Measurements from ENCODE around the gene PCAT7. TPM values are rescaled to one million over a fixed set of nuclear protein-coding genes. Genes with fewer than 3 reads are reported as not detected.

Gene PCAT7
- total and polyA plus RNA-seq, 2 experiments from 2014 or later, result 4.0 to 5.5 TPM

GRCh38 chr9:94526271-94526670 is 28.6 kb upstream of the PCAT7 start:
- no peaks in the 10 kb centered on the region for H3K36me3 ChIP-seq (ENCODE audit: insufficient read depth)
- H3K27me3 Mint-ChIP-seq (ENCODE audit: insufficient read depth, low read depth, poor library complexity), result no peaks in the 10 kb centered on the region
- H3K9me2 ChIP-seq (ENCODE audit: insufficient read depth), result no peaks in the 10 kb centered on the region
- ATAC-seq, result no peak
- no peak for DNase-seq (ENCODE audit: low spot score)
- H4K20me1 ChIP-seq (replicated peaks; ENCODE audit: insufficient read depth), result no peaks in the 10 kb centered on the region; the same call in 1 of the 2 replicates
- no peak overlapping the region for H2AFZ ChIP-seq
- H3K4me2 ChIP-seq, result no peak overlapping the region
- H3K79me2 ChIP-seq (replicated peaks; ENCODE audit: insufficient read depth), result no peaks in the 10 kb centered on the region
- no peaks in the 10 kb centered on the region for H3K36me3 Mint-ChIP-seq (ENCODE audit: low read depth)
- no peak overlapping the region for H3K27ac Mint-ChIP-seq
- no peak overlapping the region for H3K4me3 ChIP-seq
- H3K4me3 Mint-ChIP-seq, result no peak overlapping the region
- H3K27ac ChIP-seq (ENCODE audit: low read depth), result no peak overlapping the region
- no peaks in the 10 kb centered on the region for H3K4me1 ChIP-seq (ENCODE audit: insufficient read depth)
- no peaks in the 10 kb centered on the region for H3K27me3 ChIP-seq (ENCODE audit: insufficient read depth)
- no peaks in the 10 kb centered on the region; the same call in 2 of the 3 replicates for H3K9me3 Mint-ChIP-seq
- H3F3A ChIP-seq (replicated peaks; ENCODE audit: low read depth), result no peaks in the 10 kb centered on the region
- no peaks in the 10 kb centered on the region for H3K4me1 Mint-ChIP-seq
- TF ChIP-seq EZH2 (IDR thresholded peaks at IDR 0.05; ENCODE audit: low read depth, unreplicated experiment) (no peak), ETS1 (IDR thresholded peaks at IDR 0.05) (no peak), ZNF331 (CRISPR knock-in tag; IDR thresholded peaks at IDR 0.05; ENCODE audit: low read depth) (no peak), ZNF114 (CRISPR knock-in tag; IDR thresholded peaks at IDR 0.05) (no peak), NANOG (IDR thresholded peaks at IDR 0.05; ENCODE audit: borderline replicate concordance) (no peak), JUNB (IDR thresholded peaks at IDR 0.05; ENCODE audit: unreplicated experiment) (no peak), POLR2AphosphoS5 (IDR thresholded peaks at IDR 0.05; ENCODE audit: low read depth) (no peak), EZH2phosphoT487 (IDR thresholded peaks at IDR 0.05; ENCODE audit: unreplicated experiment) (no peak), CREB1 (CRISPR knock-in tag; IDR thresholded peaks at IDR 0.05; ENCODE audit: low read depth) (no peak), STAT1 (IDR thresholded peaks at IDR 0.05; ENCODE audit: unreplicated experiment) (no peak)
- TF ChIP-seq, protein P1, sequence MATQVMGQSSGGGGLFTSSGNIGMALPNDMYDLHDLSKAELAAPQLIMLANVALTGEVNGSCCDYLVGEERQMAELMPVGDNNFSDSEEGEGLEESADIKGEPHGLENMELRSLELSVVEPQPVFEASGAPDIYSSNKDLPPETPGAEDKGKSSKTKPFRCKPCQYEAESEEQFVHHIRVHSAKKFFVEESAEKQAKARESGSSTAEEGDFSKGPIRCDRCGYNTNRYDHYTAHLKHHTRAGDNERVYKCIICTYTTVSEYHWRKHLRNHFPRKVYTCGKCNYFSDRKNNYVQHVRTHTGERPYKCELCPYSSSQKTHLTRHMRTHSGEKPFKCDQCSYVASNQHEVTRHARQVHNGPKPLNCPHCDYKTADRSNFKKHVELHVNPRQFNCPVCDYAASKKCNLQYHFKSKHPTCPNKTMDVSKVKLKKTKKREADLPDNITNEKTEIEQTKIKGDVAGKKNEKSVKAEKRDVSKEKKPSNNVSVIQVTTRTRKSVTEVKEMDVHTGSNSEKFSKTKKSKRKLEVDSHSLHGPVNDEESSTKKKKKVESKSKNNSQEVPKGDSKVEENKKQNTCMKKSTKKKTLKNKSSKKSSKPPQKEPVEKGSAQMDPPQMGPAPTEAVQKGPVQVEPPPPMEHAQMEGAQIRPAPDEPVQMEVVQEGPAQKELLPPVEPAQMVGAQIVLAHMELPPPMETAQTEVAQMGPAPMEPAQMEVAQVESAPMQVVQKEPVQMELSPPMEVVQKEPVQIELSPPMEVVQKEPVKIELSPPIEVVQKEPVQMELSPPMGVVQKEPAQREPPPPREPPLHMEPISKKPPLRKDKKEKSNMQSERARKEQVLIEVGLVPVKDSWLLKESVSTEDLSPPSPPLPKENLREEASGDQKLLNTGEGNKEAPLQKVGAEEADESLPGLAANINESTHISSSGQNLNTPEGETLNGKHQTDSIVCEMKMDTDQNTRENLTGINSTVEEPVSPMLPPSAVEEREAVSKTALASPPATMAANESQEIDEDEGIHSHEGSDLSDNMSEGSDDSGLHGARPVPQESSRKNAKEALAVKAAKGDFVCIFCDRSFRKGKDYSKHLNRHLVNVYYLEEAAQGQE (IDR thresholded peaks at IDR 0.05; ENCODE audit: unreplicated experiment), result no peak

- Histone ChIP-seq H4K20me1 (replicated peaks; ENCODE audit: insufficient read depth) (no peaks in the 10 kb centered on the region; the same call in 1 of the 2 replicates), H3K79me2 (replicated peaks; ENCODE audit: insufficient read depth) (no peaks in the 10 kb centered on the region), H3K27ac (ENCODE audit: low read depth) (no peak overlapping the region), H3K4me2 (no peak overlapping the region), H3K27me3 (ENCODE audit: insufficient read depth) (no peaks in the 10 kb centered on the region), H3K9me2 (ENCODE audit: insufficient read depth) (no peaks in the 10 kb centered on the region), H3K4me3 (no peak overlapping the region), H3F3A (replicated peaks; ENCODE audit: low read depth) (no peaks in the 10 kb centered on the region), H3K4me1 (ENCODE audit: insufficient read depth) (no peaks in the 10 kb centered on the region), H3K36me3 (ENCODE audit: insufficient read depth) (no peaks in the 10 kb centered on the region), H2AFZ (no peak overlapping the region)
- Mint-ChIP-seq H3K4me3 (no peak overlapping the region), H3K27me3 (ENCODE audit: insufficient read depth, low read depth, poor library complexity) (no peaks in the 10 kb centered on the region), H3K9me3 (no peaks in the 10 kb centered on the region), H3K36me3 (ENCODE audit: low read depth) (no peaks in the 10 kb centered on the region), H3K4me1 (no peaks in the 10 kb centered on the region), H3K27ac (no peak overlapping the region)
- ATAC-seq, result no peak
- DNase-seq (ENCODE audit: low spot score), result no peak
- TF ChIP-seq, protein P1 (IDR thresholded peaks at IDR 0.05; ENCODE audit: unreplicated experiment), result no peak
- TF ChIP-seq ETS1 (IDR thresholded peaks at IDR 0.05) (no peak), CREB1 (CRISPR knock-in tag; IDR thresholded peaks at IDR 0.05; ENCODE audit: low read depth) (no peak), EZH2 (IDR thresholded peaks at IDR 0.05; ENCODE audit: low read depth, unreplicated experiment) (no peak), ZNF331 (CRISPR knock-in tag; IDR thresholded peaks at IDR 0.05; ENCODE audit: low read depth) (no peak), STAT1 (IDR thresholded peaks at IDR 0.05; ENCODE audit: unreplicated experiment) (no peak)
Measured at GRCh38 chr9:94526951-94527350, 27.9 kb upstream of the PCAT7 start.

Measured in GM23338 (cell line).